Measurements from ENCODE around the gene MICAL2.

Gene MICAL2

DNA sequence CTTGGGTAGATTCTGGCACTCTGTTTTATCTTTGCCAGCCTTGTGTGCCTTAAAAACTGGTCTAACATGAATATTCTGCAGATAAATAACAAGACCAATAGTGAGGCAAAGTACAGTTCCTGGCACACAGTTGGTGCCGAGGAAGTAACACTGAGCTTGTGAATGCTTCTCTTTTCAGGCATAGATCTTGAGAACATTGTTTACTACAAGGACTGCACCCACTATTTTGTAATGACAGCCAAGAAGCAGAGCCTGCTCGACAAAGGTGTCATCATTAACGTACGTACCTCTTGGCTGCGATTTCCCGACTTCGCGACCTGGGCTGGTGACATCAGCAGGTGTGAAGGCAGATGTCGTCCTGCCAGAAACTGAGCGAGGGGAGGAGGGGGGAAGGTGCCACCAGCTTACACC lies 105.7 kb downstream of the MICAL2 start:
- no peak for DNase-seq

DNA sequence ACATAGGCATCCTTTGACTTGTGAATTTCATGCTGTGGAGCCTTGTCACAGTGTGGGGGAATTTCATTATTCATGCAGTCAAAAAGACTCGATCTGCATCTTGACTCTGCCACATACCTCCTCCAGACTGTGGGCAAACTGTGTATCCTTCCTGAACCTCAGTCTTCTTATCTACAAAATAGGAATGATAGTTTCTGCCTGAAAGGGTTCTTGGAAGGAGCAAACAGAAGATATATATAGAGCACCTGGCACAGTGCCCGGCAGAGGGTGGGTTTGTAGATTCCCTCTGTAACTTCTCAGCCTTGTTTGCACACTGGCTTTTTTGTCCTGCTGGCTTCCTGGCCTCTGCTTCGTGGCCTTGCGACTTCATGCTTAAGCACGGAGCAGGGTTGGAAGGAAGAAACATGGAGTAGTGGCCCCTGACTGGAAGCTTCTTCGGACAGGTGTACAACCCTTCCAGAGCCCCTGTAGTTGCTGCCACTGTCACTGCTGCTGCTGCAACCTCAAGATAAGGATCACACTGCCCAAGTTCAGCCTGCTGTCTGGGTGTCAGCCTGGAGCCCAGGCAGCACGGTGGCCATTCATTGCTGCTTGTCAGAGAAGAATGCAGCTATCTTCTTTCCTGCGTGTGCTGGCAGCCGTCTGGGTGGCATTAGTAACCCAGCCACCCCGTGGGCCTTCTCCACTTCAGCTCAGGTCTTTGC lies 106.4 kb downstream of the MICAL2 start:
- no peak for DNase-seq

- no peak for DNase-seq
Observed at GRCh38 chr11:12217879-12218278, 107.5 kb downstream of the MICAL2 start.

GRCh38 chr11:12218909-12219308 lies 108.5 kb downstream of the MICAL2 start:
- DNase-seq = no peak

- no peak for DNase-seq
Observed at GRCh38 chr11:12219757-12220156, 109.4 kb downstream of the MICAL2 start.

DNA sequence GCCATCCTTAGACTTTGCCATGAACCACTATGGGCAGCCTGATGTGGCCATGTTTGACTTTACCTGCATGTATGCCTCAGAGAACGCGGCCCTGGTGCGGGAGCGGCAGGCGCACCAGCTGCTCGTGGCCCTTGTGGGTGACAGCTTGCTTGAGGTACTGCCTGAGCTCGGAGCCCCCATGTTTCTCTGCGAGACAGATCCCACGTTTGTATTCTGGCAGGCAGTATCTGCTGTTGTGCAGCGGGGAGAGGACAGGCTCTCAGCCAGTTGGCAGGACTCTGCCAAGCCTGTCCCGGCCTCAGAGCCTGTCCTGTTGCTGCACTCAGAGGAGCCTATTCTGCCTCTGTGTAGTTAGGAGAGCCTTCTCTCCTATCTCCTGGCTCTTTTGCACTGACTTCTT lies 109.9 kb downstream of the MICAL2 start:
- no peak for DNase-seq

DNA sequence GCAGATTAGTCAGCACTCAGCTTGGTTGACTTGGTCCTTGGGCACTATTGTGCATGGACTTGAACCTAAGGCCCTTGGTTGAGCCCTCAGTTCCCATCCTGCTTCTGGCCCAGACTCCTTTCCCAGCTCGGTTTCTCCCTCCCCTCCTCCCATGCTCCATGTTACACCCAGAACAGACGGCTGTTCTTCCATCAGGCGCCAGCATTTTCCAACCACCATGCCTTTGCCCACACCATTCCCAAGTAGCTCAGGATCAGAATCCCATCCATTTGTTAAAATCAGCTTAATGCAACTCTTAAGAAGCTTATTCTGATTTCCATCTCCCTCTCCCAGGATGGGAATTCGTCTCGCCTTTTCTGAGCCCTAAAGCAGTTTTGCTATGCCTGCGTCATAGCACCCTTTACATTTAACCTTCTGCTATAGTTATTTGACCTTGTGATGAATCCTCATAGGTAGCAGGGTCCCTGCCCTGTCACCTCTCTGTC lies 110.7 kb downstream of the MICAL2 start:
- no peak for DNase-seq

GRCh38 chr11:12222055-12222792 lies 111.8 kb downstream of the MICAL2 start:
- DNase-seq = no peak

- DNase-seq = peak; percentile 18
Observed at GRCh38 chr11:12223771-12224536, 113.6 kb downstream of the MICAL2 start.

DNA sequence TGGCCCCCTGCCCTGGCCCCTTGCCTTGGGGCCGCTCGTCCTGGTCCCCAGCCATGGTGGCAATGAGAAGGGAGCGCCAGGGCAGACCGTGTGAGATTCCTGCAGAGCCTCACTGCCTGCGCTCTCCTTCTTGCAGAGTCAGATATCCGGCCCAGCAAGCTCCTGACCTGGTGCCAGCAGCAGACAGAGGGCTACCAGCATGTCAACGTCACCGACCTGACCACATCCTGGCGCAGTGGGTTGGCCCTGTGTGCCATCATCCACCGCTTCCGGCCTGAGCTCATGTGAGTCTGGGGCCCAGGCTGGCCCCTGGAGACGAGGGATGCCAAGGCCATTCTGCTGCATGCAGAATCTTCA lies 114.1 kb downstream of the MICAL2 start:
- DNase-seq = peak; percentile 90

GRCh38 chr11:12225046-12225739 lies 114.8 kb downstream of the MICAL2 start:
- DNase-seq = no peak

- no peak for DNase-seq
Observed at GRCh38 chr11:12226093-12226492, 115.7 kb downstream of the MICAL2 start.

DNA sequence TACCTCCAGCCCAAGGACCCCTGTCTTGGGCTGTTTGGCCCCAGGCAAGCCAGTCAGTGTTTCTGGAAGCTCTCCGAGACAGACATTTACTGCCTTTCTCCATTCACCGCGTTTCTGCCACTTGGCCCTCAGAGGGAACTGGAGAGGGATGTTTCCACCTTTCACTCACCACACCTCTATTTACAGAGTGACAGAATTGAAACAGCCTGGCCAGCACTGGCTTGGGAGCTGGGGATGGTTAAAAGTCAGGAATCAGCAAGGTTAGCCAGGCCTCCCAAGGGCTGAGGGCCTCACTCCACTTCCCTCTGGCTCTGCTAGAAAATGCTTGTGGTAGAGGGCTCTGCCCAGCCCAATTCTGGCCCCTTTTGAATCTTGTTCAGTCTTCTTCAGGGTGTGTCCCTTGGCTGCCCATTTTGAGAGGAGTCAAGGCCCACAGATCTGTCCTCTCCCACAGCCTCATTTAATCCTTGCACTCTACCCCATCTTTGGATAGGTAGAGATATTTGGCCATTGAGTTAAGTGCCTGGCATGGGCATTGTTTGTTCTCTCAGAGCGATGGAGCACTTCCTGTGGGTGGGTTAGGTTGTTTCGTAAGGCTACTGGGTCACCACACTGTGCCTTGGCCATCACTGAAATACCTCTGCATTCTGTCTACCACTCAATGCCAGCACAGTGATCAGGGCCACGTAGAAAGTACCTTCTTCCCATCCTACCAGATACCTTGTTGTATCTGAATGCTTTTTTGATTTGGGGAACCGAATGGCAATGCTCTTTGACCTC lies 119.2 kb downstream of the MICAL2 start:
- DNase-seq = no peak

- DNase-seq = no peak
Observed at GRCh38 chr11:12232160-12232559, 121.8 kb downstream of the MICAL2 start.

- DNase-seq = no peak
Observed at GRCh38 chr11:12232817-12233601, 122.6 kb downstream of the MICAL2 start.

DNA sequence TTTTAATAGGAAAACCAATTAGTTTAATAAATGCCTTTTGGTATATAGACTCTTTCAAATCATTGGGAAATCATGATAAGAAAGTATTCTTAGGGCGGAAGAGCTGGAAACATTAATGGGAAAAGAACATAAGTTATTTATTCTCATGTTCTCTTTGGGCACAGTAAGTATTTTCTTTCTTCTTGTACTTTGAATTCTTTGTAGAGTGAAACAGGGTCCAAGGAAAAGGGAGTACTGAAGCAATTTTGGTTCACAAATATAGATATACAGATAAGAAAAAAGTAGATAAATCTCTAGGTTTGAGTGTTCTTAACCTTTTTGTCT lies 123.2 kb downstream of the MICAL2 start:
- DNase-seq = no peak

- DNase-seq = no peak
Observed at GRCh38 chr11:12234221-12234620, 123.8 kb downstream of the MICAL2 start.

GRCh38 chr11:12235080-12235479 lies 124.7 kb downstream of the MICAL2 start:
- DNase-seq = no peak

DNA sequence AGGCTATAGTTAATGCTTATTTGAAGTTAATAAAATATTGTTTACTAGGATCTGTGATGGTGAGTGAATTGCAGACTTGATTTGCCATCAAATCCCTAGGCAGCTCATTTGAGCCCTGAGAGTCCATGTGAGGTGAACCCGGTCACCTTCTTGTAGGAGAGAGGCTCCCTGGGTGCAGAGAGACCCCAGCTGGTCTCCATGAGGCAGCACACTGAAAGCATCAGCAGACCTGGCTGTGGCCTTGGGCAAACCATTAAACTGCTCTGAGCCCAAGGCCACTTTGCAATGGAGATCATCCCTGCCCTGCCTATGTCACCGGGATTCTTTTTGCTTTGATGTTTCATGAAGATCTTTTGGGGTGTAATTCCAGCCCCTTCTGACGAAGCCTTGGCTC lies 125.2 kb downstream of the MICAL2 start:
- DNase-seq = no peak

GRCh38 chr11:12235947-12236743 lies 125.8 kb downstream of the MICAL2 start:
- DNase-seq = peak; percentile 42

DNA sequence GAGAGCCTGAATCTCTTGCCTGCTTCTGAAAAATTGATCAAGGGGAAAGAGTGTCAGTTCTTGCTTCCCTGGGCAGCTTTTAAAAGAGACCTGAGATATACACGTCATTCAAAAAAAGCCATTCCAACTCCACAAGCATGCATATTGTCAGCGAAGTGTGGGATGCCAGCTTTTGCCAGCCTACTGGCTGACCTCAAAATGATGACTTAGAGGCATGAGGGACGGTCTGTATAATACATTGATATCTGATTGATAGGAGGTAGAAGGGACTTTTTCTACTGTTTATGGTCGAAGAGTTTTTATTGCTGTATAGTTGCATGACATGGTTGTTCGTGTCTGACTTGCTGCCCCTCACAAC lies 126.3 kb downstream of the MICAL2 start:
- DNase-seq = no peak
